ENCODE results near the gene TMEM231. TPM values are rescaled to one million over a fixed set of nuclear protein-coding genes. Genes with fewer than 3 reads are reported as not detected.
A peak's percentile ranks its signal among the peaks of the same experiment; 100 is the strongest.

TMEM231 gene
- total RNA-seq, 2 experiments from 2014 or later = 4.9 to 5.1 TPM

DNA sequence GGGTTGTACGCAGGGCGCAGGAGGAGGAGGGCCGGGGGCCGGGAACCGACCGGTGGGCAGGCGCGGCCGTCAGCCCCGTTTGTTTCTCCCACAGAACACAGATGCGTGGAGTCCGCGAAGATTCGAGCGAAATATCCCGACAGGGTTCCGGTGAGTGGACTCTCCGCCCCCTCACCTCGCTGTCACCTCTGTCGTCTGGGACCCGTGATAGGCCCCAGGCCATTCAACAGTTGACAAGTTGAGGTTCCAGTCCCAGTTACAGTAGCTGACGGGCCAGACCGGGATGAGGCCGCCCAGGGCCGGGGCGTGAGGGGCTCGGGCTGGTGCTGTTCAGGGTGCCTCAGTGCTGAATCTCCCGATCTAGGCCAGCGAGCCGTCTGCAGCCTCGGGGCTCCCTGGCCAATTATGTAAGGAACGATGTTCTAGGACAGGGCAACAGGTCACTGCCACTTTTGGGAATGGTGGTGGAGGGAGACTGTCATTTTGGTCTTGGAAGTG, 10.8 kb upstream of the TMEM231 start:
- Mint-ChIP-seq H3K9me3 (no peaks in the 10 kb centered on the region), H3K4me3 (peak overlapping the region; percentile 93), H3K4me1 (ENCODE audit: low read depth) (peaks cover 34% of the 10 kb centered on the region), H3K27me3 (peaks cover 7% of the 10 kb centered on the region), H3K36me3 (ENCODE audit: low read depth) (peaks cover 9% of the 10 kb centered on the region), H3K27ac (peak overlapping the region; percentile 68)
- ChIA-PET POLR2A (interaction anchor here (1.0 to 3.9 kb wide), 5 partner anchors 10 to 81 kb away, joined by 3 to 19 read pairs (median 4); partner anchors contain the start of genes ADAT1, TERF2IP and TMEM231), CTCF (interaction anchor here (1.8 to 2.5 kb wide), 2 partner anchors 81 to 101 kb away, joined by 4 to 9 read pairs; partner anchors contain the start of genes KARS1, TERF2IP and TMEM170A)
- ATAC-seq (peak; percentile 5), DNase-seq (peak; percentile 46)
- intact Hi-C loops (cut with micrococcal nuclease) = loop anchor here (2.0 kb wide), 1 partner anchor 56 kb away; the partner anchor contains the start of gene ADAT1
- no peak for TF ChIP-seq CTCF (IDR thresholded peaks at IDR 0.05)

- ATAC-seq = peak; percentile 78
- H3K27ac Mint-ChIP-seq = peak within 1 kb of the TSS; percentile 98
- peak; percentile 92 for DNase-seq
- TF ChIP-seq CTCF (IDR thresholded peaks at IDR 0.05) = no peak
- H3K36me3 Mint-ChIP-seq (ENCODE audit: low read depth) = peaks cover 6% of the 10 kb centered on the region
- H3K4me1 Mint-ChIP-seq (ENCODE audit: low read depth) = peaks cover 31% of the 10 kb centered on the region
- peaks cover 7% of the 10 kb centered on the region for H3K27me3 Mint-ChIP-seq
- CTCF ChIA-PET = interaction anchor here (1.8 to 2.3 kb wide), 3 partner anchors 31 to 101 kb away, joined by 4 to 5 read pairs (median 4); partner anchors contain the start of genes CHST5, KARS1 and TERF2IP
- H3K9me3 Mint-ChIP-seq = no peaks in the 10 kb centered on the region
- H3K4me3 Mint-ChIP-seq = peak within 1 kb of the TSS; percentile 93
- intact Hi-C loops (cut with micrococcal nuclease) = loop anchor here (2.0 kb wide), 1 partner anchor 57 kb away; the partner anchor contains the start of gene ADAT1
- POLR2A ChIA-PET = interaction anchor here (0.6 to 3.9 kb wide), 8 partner anchors 9 to 82 kb away, joined by 3 to 19 read pairs (median 4); partner anchors contain the start of genes ADAT1, TERF2IP and TMEM231
Observed at GRCh38 chr16:75566040-75566757, 10.1 kb upstream of the TMEM231 start, which contains the start of gene GABARAPL2. Gene GABARAPL2, plus strand, starts transcription at chr16:75566379. Its CDS starts 108 bp downstream, at chr16:75566487.

DNA sequence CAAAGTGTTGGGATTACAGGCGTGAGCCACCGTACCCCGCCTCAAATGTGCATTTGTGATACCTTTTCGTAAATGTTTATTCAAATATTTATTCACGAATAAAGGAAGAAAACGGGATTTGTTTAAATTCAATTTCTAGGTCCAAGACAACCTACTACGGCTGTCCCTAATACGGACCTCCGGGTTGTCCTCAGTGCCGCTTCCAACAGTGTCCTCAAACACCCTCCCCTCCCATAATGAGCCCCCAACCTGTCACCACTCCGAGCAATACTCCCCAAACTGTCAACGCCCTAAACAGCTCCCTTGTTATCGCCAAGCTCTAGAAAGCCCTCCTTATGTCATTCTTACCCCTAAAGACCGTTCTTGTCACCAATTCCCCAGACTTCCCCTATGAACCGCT, 9.6 kb upstream of the TMEM231 start:
- intact Hi-C loops (cut with micrococcal nuclease) = loop anchor here (2.0 kb wide), 1 partner anchor 57 kb away; the partner anchor contains the start of gene ADAT1

DNA sequence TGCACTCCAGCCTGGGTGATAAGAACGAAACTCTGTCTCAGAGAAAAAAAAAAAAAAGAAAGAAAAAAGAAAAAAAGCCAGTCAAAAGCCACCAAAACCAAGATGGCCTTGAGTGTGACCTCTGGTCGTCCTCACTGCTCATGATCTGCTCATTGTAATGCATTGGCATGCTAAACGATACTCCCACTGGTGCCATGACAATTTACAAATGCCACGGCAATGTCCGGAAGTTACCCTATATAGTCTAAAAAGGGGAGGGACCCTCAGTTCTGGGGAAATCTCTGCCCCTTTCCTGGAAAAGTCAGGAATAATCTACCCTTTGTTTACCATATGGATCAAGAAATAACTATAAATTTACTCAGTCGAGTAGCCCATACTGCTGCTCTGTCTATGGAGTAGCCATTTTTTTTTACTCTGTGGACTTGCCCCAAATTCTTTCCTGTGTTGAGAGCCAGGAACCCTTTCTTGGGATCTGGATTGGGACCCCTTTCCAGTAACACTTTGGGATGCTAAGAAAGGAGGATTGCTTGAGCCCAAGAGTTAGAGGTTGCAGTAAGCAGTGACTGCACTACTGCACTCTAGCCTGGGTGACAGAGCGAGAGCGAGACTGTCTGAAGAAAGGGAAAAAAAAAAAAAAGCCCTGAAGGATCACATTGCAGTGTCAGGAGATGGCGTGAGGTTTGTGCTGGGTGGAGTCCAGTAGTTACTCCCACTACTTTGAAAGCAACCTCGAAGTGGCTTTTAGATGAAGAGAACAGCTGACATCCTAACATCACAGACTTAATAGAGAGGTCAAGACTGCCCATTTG, 3.7 kb upstream of the TMEM231 start:
- no peak for TF ChIP-seq CTCF (IDR thresholded peaks at IDR 0.05)
- ChIA-PET CTCF (interaction anchor here (1.5 kb wide), 1 partner anchor 43 kb away, joined by 3 read pairs; no protein-coding TSS in a partner anchor), POLR2A (no interaction called here)
- no peaks in the 10 kb centered on the region for H3K9me3 Mint-ChIP-seq
- H3K4me3 Mint-ChIP-seq = no peak overlapping the region
- H3K27me3 Mint-ChIP-seq = peaks cover 7% of the 10 kb centered on the region
- H3K36me3 Mint-ChIP-seq (ENCODE audit: low read depth) = no peaks in the 10 kb centered on the region
- H3K27ac Mint-ChIP-seq = no peak overlapping the region
- H3K4me1 Mint-ChIP-seq (ENCODE audit: low read depth) = peaks cover 5% of the 10 kb centered on the region
- intact Hi-C loops (cut with micrococcal nuclease) = no loop called here
- no peak for DNase-seq
- ATAC-seq = no peak

More for the DNA sequence above, 9.6 kb upstream of the TMEM231 start:
- H3K27ac Mint-ChIP-seq = peak overlapping the region; percentile 98
- no peak for TF ChIP-seq CTCF (IDR thresholded peaks at IDR 0.05)
- CTCF ChIA-PET = interaction anchor here (0.9 to 2.3 kb wide), 5 partner anchors 30 to 101 kb away, joined by 4 to 10 read pairs (median 4); partner anchors contain the start of genes ADAT1, CHST5, KARS1 and TERF2IP
- peaks cover 7% of the 10 kb centered on the region for H3K27me3 Mint-ChIP-seq
- no peaks in the 10 kb centered on the region for H3K9me3 Mint-ChIP-seq
- POLR2A ChIA-PET = interaction anchor here (0.6 to 3.9 kb wide), 8 partner anchors 9 to 83 kb away, joined by 3 to 19 read pairs (median 4); partner anchors contain the start of genes ADAT1 and TMEM231
- DNase-seq (no peak), ATAC-seq (no peak)
- H3K4me3 Mint-ChIP-seq = peak overlapping the region; percentile 93
- H3K36me3 Mint-ChIP-seq (ENCODE audit: low read depth) = peaks cover 4% of the 10 kb centered on the region
- peaks cover 30% of the 10 kb centered on the region for H3K4me1 Mint-ChIP-seq (ENCODE audit: low read depth)

Measured in activated CD8-positive, alpha-beta T cell treated with anti-CD3 and anti-CD28 coated beads for 36 hours (primary cell).